Fibroblast of upper back skin (primary cell): Measurements from ENCODE around the gene PBX2.
"Not testable (repeated sequence)": the region's sequence is repeated elsewhere in the genome, so short reads cannot be mapped to it uniquely, and the experiment has no call there.

Experiments
- DNase-seq: peaks from one replicate; pipeline ENCODE4 v3.0.0-alpha.2; 2013

PBX2 gene

DNA sequence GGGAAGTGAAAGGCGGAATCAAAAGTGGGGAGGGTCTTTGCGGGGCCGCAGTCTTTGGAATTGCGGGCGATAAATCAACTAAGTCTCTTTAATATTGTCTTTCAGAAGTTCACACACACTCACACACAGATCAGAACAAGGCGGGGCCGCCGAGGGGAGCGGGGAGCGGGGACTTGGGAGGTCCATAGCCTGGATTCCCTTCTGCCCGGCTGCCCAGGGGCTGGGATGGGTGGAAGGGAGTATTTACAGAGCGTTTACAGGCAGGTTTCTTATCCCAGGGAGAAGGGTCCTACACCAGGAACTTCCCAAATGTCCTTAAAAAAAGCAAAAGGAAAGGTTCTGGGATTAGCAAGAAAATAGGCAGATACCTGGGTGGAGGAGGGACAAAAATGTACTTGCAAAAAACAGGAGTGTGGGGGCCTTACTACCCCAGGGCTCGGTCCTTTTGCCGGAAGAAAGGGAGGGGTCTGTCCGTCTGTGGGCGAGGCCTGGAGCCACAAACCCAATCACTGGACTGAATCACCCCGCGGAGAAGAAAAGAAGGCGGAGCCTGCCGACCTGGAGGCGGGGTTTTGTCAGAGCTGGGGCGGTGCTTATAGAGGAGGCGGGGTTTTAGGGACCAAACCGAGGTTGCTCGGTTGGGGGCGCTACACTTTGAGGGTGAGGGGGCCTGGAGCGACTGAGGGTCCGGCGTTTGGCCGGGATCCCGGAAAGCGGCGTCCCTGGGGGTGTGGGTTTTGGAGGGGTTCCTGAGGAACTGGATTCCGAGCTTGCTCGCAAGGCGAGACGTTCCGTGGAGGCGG is 41.5 kb downstream of the PBX2 start:
- DNase-seq: peak; percentile 34

DNA sequence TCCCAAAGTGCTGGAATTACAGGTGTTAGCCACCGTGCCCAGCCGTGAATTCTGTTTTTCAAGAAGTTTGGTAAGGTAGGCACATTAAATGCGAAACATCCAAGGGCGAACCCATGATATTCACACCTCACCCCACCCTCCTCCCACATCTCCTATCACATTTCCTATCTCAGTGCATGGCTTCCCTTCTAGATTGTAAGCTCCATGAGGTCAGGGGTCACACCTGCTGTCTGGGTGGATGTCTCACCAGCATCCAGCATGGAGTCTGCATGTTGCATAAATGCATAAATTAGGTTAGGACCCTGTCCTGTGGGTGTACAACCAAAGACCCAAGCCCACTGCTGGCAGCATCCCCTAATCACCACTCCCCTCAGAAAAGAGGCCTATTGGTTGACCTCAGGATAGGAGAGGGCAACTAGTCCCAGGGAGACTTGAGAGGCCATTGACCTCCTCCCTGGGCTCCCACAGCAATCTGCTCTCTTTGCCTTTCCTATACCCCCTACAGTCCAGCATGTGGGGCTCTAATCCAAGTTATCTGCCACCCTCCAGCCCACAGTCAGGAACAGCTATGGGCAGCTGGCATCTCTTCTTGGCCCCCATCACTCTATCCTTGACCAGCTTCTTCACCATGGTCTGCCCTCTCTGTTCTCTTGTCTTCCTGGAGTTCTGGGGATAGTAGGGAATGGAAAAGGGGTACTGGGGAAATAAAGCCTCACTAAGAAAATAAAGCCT is 42.4 kb downstream of the PBX2 start:
- DNase-seq: no peak

- DNase-seq: no peak
Measured at GRCh38 chr6:32146687-32147086, 43.3 kb downstream of the PBX2 start.

GRCh38 chr6:32146287-32146686 is 43.7 kb downstream of the PBX2 start:
- DNase-seq: peak; percentile 21

- not testable (repeated sequence) for DNase-seq
Measured at GRCh38 chr6:32144238-32144637, 45.8 kb downstream of the PBX2 start.

DNA sequence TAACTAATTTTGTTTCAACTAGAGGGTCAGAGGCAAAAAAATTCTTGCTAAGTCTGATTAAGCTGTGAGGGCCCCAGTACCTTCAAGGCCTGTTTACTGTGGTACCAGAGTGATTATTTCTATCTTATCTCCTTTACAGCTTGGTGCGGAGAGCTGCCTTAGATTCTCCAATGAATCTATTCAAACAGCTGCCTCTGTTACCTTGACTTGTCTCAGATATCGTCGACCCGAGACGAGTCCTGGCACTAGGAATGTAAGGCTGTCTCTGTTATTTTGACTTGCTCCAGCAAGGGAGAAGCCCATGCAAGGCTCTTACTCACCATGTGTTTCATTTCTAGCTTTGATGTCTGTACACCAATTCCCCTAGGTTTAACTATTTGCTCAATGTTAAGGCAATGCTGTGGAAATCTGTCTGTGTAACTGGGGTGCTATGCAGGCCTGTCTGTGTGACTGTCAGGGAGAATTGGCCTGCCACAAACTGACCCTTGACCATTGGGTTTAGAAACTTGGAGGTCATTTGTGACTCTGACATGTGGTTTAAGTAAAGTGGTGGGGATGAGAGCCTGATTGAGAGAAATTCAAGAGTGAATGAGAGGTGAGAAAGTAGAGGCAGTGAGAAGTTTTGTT is 49.5 kb downstream of the PBX2 start:
- DNase-seq: peak; percentile 21

- no peak for DNase-seq
Measured at GRCh38 chr6:32139590-32139989, 50.4 kb downstream of the PBX2 start.

DNA sequence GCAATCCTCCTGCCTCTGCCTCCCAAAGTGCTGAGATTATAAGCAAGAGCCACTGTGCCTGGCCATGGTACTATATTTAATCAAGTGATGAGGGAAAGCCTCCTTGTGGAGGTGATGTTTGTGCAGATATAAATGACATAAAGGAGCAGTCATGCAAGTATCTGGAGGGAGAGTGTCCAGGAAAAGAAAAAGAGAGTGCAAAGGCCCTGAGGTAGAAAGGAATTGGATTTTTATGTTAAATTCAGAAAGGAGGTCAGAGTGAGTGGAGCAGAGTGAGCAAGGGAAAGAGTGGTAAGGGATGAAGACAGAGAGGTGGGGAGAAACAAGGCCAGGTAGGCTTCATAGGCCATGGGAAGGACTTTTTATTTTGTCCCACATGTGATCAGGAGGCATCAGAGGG is 52.5 kb downstream of the PBX2 start:
- no peak for DNase-seq
